K562 (cell line): ENCODE measurements around the gene POR. TPM values are rescaled to one million over a fixed set of nuclear protein-coding genes. Genes with fewer than 3 reads are reported as not detected.

ENCODE experiments used
- ARID3A ChIP-seq: IDR thresholded peaks from 2 replicates; pipeline ENCODE4 v1.6.1; 2012; ENCODE audit warnings: low read depth, low read length, improper control_type of control experiment, borderline replicate concordance
- DACH1 ChIP-seq: fragments of 450-650 bp; IDR thresholded peaks from 2 replicates; pipeline ENCODE4 v1.6.1; 2018; ENCODE audit not compliant: partially characterized antibody
- EWSR1 ChIP-seq: fragments of 450-650 bp; IDR thresholded peaks from 2 replicates; pipeline ENCODE4 v1.6.1; 2018; ENCODE audit warnings: borderline replicate concordance, mild to moderate bottlenecking, low read depth, moderate library complexity; ENCODE audit not compliant: partially characterized antibody
- HNRNPK ChIP-seq: fragments of 200-400 bp; formaldehyde crosslinking; IDR thresholded peaks from one replicate; pipeline ENCODE4 v1.6.1; 2018; ENCODE audit warnings: mild to moderate bottlenecking, low read depth, low read length; ENCODE audit not compliant: poor library complexity, severe bottlenecking
- JUND ChIP-seq, 2 experiments: IDR thresholded peaks; 2 replicates in 1 of 2; 3 replicates in 1 of 2; pipeline ENCODE4 v1.6.1; 2011; ENCODE audit warnings: borderline replicate concordance in 2 of 2, low read depth in 2 of 2, low read length in 2 of 2, improper control_type of control experiment in 1 of 2, missing biosample characterization in 1 of 2, missing genetic modification characterization in 1 of 2, missing genetic modification reagents in 1 of 2
- KHSRP ChIP-seq: fragments of 450-650 bp; IDR thresholded peaks from 2 replicates; pipeline ENCODE4 v1.6.1; 2017
- NFATC3 ChIP-seq: fragments of 450-650 bp; IDR thresholded peaks from 2 replicates; pipeline ENCODE4 v1.6.1; 2017; ENCODE audit warnings: mild to moderate bottlenecking
- POLR2B ChIP-seq: fragments of 450-650 bp; IDR thresholded peaks from 2 replicates; pipeline ENCODE4 v1.6.1; 2018; ENCODE audit warnings: low read depth; ENCODE audit not compliant: partially characterized antibody
- PTRF ChIP-seq: fragments of 450-650 bp; IDR thresholded peaks from 2 replicates; pipeline ENCODE4 v1.6.1; 2016; ENCODE audit warnings: mild to moderate bottlenecking, missing genetic modification characterization, missing compliant biosample characterization
- PTTG1 ChIP-seq: fragments of 450-650 bp; IDR thresholded peaks from 2 replicates; pipeline ENCODE4 v1.6.1; 2016; ENCODE audit warnings: low read depth, mild to moderate bottlenecking, missing genetic modification characterization, missing compliant biosample characterization
- TAF15 ChIP-seq: fragments of 200-400 bp; formaldehyde crosslinking; IDR thresholded peaks from 2 replicates; pipeline ENCODE4 v1.6.1; 2017; ENCODE audit warnings: mild to moderate bottlenecking, low read depth, low read length, moderate library complexity
- TAF9B ChIP-seq: fragments of 450-650 bp; IDR thresholded peaks from 2 replicates; pipeline ENCODE4 v1.6.1; 2018; ENCODE audit warnings: mild to moderate bottlenecking; ENCODE audit not compliant: partially characterized antibody
- TEAD1 ChIP-seq, 2 experiments: fragments of 450-650 bp in 1 of 2; sonication (generic) in 1 of 2; formaldehyde crosslinking; IDR thresholded peaks; 2 replicates each; pipeline versions ENCODE4 v1.4.0 to v1.8.0; 2020 to 2022; ENCODE audit warnings: mild to moderate bottlenecking in 2 of 2, missing genetic modification reagents in 1 of 2
- TOE1 ChIP-seq, 2 experiments: fragments of 450-650 bp in 1 of 2; sonication (generic) in 1 of 2; formaldehyde crosslinking in 1 of 2; IDR thresholded peaks; 2 replicates each; pipeline versions ENCODE4 v1.7.1 to v1.8.0; 2016 to 2022; ENCODE audit warnings: borderline replicate concordance in 2 of 2, mild to moderate bottlenecking in 2 of 2, antibody characterized with exemption in 1 of 2, inconsistent platforms in 1 of 2, low read depth in 1 of 2, missing genetic modification reagents in 1 of 2, moderate library complexity in 1 of 2
- ZNF518B ChIP-seq: fragments of 250-450 bp; sonication (Bioruptor Pico); IDR thresholded peaks from 2 replicates; pipeline ENCODE4 v1.5.0; 2021; ENCODE audit warnings: mild to moderate bottlenecking, moderate library complexity
- ZNF717 ChIP-seq: fragments of 250-450 bp; sonication (Bioruptor Pico); IDR thresholded peaks from 2 replicates; pipeline ENCODE4 v1.5.0; 2021
- polyA plus RNA-seq, 8 experiments: library from polyadenylated mRNA; depleted of rRNA in 4 of 8; stranded (reverse) in 5 of 8; unstranded in 3 of 8; fragments of >200 nt; fragmentation: Nextera tagmentation in 2 of 8; fragmentation: Illumina TruSeq in 1 of 8; extraction: Ambion mirVana in 2 of 8; extraction: Trizol in 1 of 8; gene quantifications; 2 replicates each; pipeline versions ENCODE4 v1.2.1 to v1.2.3, GENCODE V29; 2011 to 2014; ENCODE audit warnings: inconsistent platforms in 1 of 8, missing spikeins in 1 of 8
- total RNA-seq, 7 experiments: library from RNA; depleted of rRNA in 6 of 7; stranded (reverse); fragments of >200 nt in 6 of 7; fragmentation: Illumina TruSeq in 2 of 7; extraction: Trizol in 2 of 7; gene quantifications; 2 replicates each; pipeline versions ENCODE4 v1.2.1 to v1.2.3, GENCODE V29; 2011 to 2021; ENCODE audit warnings: low replicate concordance in 1 of 7
- TF ChIP-seq, protein P1 (sequence below): sonication (generic); formaldehyde crosslinking; IDR thresholded peaks from 2 replicates; pipeline ENCODE4 v1.8.1; 2023; ENCODE audit warnings: mild to moderate bottlenecking, missing genetic modification reagents

Gene POR
- total and polyA plus RNA-seq, 9 of the 15 experiments (the other 6 are each of a cell fraction or from before 2014, with no cell fraction given): 4.7 to 142 (median 40.8) TPM

DNA sequence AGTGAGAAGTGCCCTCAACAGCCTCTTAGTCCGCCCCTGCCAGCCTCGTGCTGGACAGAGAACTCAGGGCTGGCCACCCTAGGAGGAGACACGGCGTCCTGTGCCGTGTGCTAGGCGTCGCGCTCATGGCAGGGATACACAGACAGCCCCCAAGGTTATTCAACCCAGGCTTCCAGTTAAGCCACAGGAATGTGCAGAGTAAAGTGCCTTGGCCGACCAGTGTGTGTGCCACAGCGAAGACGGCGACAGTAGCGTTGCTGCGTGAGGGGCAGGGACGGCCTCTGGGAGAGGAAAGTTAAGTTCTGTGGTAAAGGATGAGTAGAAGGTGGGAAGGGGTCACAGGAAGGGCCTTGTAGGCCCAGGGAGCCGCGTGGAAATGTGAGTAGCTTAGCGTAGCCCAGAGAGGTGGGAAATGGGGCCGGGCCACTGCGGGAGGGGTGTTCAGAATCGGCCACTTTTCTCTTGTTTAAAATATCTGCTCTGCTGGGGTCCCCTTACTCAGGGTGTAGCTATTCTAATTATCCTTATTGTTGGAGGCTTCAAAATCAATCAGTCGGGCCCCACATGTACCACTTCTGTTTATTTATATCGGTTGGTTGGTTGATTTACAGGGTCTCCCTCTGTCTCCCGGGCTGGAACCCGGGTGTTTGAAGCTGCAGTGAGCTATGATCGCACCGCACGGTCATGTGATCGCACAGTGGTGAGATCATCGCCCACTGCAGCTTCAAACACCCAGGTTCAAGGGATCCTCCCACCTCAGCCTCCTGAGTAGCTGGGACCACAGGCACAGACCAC is 54.9 kb downstream of the POR start (continued):
- no peak for TF ChIP-seq ZNF518B (CRISPR knock-in tag)
- TF ChIP-seq JUND (IDR thresholded peaks at IDR 0.05; ENCODE audit: borderline replicate concordance, low read depth, low read length): peak; percentile 79; the same call in 1 of the 2 replicates
- TF ChIP-seq JUND (tag; IDR thresholded peaks at IDR 0.05; ENCODE audit: borderline replicate concordance, low read depth, low read length): peak; percentile 54; the same call in 1 of the 3 replicates
- TF ChIP-seq, protein P1, sequence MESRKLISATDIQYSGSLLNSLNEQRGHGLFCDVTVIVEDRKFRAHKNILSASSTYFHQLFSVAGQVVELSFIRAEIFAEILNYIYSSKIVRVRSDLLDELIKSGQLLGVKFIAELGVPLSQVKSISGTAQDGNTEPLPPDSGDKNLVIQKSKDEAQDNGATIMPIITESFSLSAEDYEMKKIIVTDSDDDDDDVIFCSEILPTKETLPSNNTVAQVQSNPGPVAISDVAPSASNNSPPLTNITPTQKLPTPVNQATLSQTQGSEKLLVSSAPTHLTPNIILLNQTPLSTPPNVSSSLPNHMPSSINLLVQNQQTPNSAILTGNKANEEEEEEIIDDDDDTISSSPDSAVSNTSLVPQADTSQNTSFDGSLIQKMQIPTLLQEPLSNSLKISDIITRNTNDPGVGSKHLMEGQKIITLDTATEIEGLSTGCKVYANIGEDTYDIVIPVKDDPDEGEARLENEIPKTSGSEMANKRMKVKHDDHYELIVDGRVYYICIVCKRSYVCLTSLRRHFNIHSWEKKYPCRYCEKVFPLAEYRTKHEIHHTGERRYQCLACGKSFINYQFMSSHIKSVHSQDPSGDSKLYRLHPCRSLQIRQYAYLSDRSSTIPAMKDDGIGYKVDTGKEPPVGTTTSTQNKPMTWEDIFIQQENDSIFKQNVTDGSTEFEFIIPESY (CRISPR knock-in tag): no peak; the same call in 1 of the 2 replicates
- TF ChIP-seq TOE1 (IDR thresholded peaks at IDR 0.05; ENCODE audit: borderline replicate concordance): peak; percentile 55; the same call in 1 of the 2 replicates
- no peak for TF ChIP-seq TOE1 (CRISPR knock-in tag; IDR thresholded peaks at IDR 0.05; ENCODE audit: borderline replicate concordance, low read depth)
- TF ChIP-seq KHSRP: no peak
- TF ChIP-seq TEAD1 (CRISPR knock-in tag; IDR thresholded peaks at IDR 0.05): no peak
- TF ChIP-seq ZNF717 (CRISPR knock-in tag): no peak
- no peak for TF ChIP-seq HNRNPK
- no peak for TF ChIP-seq ARID3A
- no peak for TF ChIP-seq NFATC3
- no peak for TF ChIP-seq TAF15
- TF ChIP-seq PTTG1 (tag): no peak
- TF ChIP-seq POLR2B: no peak
- TF ChIP-seq EWSR1: no peak
- TF ChIP-seq TAF9B: no peak
- no peak for TF ChIP-seq DACH1
- TF ChIP-seq PTRF (tag): no peak
